GM18519 (cell line): ENCODE results near the gene FBXO24.

ENCODE experiments used
- ATAC-seq: cut with Tn5 transposase; IDR thresholded peaks from one replicate; pipeline ENCODE4 v1.9.1; 2021; ENCODE audit warnings: mild to moderate bottlenecking, moderate library complexity; ENCODE audit not compliant: unreplicated experiment, low FRiP score

The FBXO24 gene

DNA sequence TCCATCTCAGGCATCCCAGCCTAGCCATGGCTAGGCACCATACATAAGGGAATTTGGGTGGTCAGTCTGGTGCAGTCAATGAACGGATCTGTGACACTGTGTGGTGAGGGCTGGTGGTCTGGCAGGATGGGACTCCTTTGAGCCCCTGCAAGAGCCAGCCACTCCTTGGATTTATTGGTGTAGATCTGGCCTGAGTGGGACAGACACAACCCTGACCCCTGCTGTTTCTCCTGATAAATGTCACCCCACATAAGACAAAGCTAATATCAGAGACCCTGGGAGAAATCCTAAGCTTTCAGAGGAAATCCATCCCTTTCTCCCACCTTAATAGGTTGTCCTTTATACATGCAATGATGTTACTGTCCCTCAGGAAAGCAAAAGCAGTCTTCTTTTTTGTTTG lies 2.3 kb downstream of the FBXO24 start:
- no peak for ATAC-seq

DNA sequence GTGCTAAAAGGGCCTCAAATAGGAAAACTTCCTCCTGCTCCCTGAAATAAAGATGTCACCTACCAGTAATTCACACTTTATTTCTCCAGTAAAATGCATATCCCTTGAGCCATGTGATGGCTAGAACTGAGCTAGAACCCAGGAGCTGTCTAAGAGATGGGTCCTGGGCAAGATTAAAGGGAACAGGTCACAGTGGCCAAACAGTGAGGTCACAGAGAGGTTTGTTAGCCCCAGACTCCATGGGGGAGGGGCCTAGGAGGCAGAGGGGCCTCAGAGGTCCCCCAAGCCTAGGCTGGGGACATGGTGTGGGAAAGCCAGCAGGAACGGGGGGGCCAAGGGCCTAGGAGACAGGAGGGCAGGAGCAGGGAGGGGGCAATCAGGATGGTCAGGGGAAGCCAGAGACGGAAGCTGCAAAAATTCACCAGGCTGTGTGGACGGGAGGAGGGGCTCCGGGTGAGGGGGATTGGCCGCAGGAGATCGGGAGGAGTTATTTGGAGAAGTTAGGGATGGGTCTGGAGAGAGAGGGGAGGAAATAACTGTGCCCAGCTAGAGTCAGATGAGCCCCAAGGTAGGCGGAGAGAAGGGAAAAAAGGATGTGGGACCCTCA lies 3.3 kb downstream of the FBXO24 start:
- no peak for ATAC-seq

DNA sequence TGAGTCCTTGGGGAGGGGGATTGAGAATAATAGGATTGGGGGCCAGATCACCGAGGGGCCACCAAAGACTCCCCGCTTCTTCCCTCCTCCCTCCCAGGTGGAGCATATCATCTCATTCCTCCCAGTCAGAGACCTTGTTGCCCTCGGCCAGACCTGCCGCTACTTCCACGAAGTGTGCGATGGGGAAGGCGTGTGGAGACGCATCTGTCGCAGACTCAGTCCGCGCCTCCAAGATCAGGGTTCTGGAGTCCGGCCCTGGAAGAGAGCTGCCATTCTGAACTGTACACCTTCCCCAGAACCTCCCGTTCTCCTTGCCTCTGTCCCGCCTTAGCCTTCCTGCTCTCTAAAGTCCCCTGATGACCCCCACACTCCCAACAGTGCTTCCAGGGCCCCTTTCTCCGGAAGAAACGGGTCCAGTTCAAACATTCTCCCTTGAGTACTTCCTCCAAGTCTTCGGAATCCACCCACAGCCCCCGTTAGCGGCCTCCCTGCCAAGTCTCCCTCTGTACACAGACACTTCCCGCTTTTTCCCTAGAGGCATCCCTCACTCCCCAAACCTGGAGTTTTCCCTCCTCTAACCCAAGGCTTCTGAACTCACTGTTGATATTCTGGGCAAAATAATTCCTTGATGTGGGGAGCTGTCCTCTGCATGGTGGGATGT lies 4.1 kb downstream of the FBXO24 start:
- ATAC-seq, result no peak

DNA sequence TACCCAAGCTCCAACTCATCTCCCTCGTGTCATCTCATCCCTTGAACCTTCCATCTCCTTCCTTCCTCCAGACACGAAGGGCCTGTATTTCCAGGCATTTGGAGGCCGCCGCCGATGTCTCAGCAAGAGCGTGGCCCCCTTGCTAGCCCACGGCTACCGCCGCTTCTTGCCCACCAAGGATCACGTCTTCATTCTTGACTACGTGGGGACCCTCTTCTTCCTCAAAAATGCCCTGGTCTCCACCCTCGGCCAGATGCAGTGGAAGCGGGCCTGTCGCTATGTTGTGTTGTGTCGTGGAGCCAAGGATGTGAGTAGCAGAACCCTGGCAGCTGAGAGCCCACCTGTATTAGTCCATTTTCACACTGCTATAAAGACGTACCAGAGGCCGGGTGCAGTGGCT lies 5.5 kb downstream of the FBXO24 start:
- no peak for ATAC-seq

DNA sequence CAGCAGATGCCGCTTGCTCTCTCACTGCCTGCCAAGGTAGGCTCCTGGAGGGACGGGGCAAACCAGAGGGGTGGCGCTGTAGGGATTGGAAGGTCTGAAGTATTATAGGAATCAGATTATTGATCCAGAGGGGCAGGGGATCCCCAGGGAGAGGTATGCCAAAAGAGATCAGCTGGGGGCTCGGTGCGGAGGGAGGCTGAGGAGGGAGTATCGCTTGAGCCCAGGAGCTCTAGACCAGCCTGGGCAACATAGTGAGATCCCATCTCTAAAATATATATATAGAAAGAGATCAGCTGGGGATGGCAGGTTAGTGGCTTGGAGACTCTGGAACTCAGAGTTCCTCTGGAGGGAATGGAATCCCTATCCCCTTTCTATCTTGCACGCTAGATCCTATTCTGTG lies 9.1 kb downstream of the FBXO24 start:
- no peak for ATAC-seq

DNA sequence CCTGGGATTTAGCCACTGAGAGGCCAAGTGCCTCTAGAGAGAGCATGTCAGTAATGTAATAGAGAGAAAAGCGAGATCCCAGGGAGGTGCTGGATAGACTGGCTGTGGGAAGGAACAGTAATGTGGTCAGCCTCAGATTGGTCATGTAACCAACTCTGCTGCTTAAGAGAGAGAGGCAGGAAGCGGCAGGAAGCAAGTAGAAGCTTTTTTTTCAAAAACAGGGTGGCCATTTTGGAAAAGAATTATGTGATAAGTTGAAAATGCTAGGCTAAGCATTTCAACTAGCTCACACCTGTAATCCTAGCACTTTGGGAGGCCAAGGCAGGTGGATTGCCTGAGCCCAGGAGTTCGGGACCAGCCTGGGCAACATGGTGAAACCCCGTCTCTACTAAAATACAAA lies 12.3 kb downstream of the FBXO24 start:
- ATAC-seq, result no peak

- ATAC-seq, result no peak
These were observed 14.0 kb downstream of the FBXO24 start for GRCh38 chr7:100599911-100600729.

DNA sequence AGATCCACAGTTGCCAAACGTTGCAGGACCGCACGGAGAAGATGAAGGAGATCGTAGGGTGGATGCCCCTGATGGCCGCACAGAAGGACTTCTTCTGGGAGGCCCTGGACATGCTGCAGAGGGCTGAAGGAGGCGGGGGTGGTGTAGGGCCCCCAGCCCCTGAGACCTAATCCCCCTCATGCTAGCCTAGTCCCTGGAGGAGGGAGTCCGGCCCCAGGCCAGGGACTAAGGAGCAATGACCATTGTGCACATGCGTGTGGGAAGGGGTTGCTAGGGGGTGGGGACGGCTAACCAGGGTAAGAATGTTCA lies 14.6 kb downstream of the FBXO24 start:
- ATAC-seq, result no peak

GRCh38 chr7:100602889-100603725 lies 17.0 kb downstream of the FBXO24 start:
- ATAC-seq, result no peak

GRCh38 chr7:100603726-100604027 lies 17.5 kb downstream of the FBXO24 start:
- no peak for ATAC-seq

DNA sequence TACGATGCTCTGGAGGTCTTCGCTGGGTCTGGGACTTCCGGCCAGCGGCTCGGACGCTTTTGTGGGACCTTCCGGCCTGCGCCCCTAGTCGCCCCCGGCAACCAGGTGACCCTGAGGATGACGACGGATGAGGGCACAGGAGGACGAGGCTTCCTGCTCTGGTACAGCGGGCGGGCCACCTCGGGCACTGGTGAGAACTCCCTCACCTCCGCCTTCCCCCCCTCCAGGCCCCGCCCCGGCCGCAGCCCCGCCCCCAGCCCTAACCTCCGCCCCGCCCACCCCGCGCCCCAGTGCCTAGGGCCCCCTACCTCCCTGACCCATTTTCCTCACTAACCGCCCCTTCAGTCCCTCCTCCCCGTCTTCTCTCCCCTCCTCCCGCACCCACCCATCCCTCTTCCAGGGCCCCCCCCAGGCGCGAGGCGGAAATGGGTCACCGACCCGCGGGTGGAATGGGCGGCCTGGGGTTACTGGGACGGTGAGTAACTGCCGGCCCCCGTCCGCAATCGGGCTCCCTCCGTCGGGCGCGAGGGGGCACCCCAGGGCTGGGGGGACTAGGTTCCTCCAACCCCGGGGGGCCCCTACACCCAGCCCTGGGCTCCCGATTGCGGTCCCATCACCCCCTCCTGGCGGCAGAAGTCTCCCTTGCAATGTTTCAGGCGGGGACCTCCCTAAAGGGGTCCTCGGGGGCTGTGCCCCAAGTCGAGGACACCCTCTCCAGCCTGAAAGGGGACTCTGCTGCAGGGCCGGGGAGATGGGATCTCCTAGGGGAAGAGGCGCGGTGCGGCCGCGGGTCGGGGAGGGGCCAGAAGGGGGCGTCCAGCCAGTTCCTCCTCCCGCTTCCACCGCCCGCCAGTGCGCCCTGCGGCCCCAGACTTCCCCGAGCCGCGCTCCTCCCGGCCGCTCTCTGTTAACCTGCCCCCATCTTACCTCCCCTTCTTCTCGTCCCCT lies 18.2 kb downstream of the FBXO24 start:
- ATAC-seq, result no peak

- no peak for ATAC-seq
These were observed 19.1 kb downstream of the FBXO24 start for GRCh38 chr7:100604976-100605911.

DNA sequence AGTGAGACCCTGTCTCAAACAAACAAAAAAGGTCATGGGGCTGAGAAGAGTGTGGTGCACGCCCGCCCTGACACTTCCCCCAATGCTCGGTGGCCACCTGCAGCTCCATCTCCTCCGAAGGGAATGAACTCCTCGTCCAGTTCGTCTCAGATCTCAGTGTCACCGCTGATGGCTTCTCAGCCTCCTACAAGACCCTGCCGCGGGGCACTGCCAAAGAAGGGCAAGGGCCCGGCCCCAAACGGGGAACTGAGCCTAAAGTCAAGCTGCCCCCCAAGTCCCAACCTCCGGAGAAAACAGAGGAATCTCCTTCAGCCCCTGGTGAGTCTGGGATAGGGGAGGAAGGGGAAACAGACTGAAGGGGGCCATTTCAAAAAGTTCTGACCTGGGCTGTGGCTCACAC lies 20.2 kb downstream of the FBXO24 start:
- no peak for ATAC-seq

DNA sequence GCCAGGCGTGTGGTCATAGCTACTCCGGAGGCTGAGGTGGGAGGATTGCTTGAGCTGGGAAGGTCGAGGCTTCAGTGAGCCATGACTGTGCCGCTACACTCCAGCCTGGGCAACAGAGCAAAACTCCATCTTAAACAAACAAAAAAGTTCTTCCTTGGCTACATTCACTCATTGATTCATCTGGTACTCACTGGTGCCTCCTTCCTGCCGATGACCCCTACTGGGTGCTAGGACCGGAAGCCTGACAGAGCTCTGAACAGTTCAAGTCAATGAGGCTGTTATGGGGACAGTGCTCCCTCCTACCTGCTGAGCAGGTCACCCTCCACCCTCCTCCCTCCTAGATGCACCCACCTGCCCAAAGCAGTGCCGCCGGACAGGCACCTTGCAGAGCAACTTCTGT lies 21.0 kb downstream of the FBXO24 start:
- ATAC-seq, result no peak

DNA sequence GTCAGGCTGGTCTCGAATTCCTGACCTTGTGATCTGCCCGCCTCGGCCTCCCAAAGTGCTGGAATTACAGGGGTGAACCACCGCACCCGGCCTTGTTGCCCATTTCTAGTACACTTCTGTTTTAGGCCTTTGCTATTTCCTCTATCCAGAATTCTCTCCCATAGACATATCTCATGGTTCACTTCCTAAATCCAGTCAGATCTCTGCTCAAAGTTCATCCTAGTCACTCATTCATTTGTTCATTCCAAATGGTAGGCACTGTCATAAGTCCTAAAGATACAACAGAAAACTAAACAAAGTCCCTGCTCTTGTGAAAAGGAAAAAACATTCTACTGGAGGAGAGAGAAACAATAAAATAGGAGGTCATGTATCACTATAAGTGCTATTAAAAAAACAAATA lies 23.8 kb downstream of the FBXO24 start:
- ATAC-seq, result no peak

DNA sequence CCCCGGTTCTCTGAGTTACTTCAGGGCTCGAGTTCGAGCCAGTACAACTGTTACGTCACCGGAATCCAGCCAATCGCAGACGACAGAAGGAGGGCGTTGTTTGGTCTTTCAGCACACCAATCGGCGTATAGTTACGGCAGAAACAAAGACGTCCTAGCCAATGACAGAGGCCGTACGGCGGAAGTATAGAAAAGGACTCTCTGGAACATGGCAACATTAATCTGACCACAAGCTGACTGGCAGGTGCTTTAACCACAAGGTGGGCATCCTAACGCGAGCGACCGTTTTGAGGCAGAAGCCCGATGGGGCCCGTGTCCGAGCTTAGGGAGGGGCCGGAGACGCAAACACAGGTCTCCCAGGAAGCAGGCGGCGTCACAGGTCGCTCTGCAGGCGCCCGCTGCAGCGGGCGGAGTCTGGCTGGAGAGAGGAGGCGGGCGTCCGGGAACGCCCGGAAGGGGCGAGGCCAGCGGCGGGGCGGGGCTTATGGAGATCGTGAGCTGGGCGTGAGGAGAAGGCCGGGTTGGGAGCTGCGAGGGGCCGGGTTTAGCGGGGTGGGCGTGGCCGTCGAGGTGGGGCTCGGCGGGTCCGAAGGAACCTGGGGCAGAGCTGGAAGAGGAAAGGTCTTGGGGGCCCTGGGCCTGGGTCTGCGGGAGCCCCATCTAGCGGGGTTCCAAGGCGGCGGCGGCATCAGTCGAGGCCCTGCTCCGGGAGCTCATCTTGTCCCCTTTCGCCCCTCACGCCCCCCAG lies 26.0 kb downstream of the FBXO24 start, which contains the start of gene MOSPD3:
MOSPD3 (plus strand) TSS at position 558 of the 747 bp plus-strand sequence. CDS start 252 bp downstream, outside the sequence.
- peak; percentile 78 for ATAC-seq

GRCh38 chr7:100612730-100613390 lies 26.7 kb downstream of the FBXO24 start:
- no peak for ATAC-seq
